Left renal pelvis (tissue), 4 donors: ENCODE results near the gene ZIK1. TPM values are rescaled to one million over a fixed set of nuclear protein-coding genes. Genes with fewer than 3 reads are reported as not detected.

Experiments used
- DNase-seq, 4 donors: peaks; one replicate each; pipeline ENCODE4 v3.0.0-alpha.2; 2013; ENCODE audit warnings: low read depth in 4 of 4, low spot score in 3 of 4
- polyA plus RNA-seq, 4 donors: library from polyadenylated mRNA; unstranded; fragments of 120-200 nt; gene quantifications; one replicate each; pipeline ENCODE4 v1.2.1, GENCODE V29; 2013; ENCODE audit not compliant: insufficient read length in 4 of 4

Gene ZIK1
- 10 to 100 TPM; 12.9 to 21.4 (median 17.3) TPM for polyA plus RNA-seq

- DNase-seq: peak; percentile 89 to 96 (median 91)
These were observed at the start of gene ZIK1 for GRCh38 chr19:57583521-57584416. TSS of gene ZIK1 (plus strand) at chr19:57584145. CDS start at chr19:57584357, 212 bp downstream.

DNA sequence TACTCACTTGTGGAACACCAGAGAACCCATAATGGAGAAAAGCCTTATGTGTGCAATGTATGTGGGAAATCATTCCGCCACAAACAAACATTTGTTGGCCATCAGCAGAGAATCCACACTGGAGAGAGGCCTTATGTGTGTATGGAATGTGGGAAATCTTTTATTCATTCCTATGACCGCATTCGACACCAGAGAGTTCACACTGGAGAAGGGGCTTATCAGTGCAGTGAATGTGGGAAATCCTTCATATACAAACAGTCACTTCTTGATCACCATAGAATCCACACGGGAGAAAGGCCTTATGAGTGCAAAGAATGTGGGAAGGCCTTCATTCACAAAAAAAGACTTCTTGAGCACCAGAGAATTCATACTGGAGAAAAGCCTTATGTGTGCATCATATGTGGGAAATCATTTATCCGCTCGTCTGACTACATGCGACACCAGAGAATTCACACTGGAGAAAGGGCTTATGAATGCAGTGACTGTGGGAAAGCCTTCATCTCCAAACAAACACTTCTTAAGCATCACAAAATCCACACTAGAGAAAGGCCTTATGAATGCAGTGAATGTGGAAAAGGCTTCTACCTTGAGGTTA, 45.9 kb upstream of the ZIK1 start:
- DNase-seq: no peak

DNA sequence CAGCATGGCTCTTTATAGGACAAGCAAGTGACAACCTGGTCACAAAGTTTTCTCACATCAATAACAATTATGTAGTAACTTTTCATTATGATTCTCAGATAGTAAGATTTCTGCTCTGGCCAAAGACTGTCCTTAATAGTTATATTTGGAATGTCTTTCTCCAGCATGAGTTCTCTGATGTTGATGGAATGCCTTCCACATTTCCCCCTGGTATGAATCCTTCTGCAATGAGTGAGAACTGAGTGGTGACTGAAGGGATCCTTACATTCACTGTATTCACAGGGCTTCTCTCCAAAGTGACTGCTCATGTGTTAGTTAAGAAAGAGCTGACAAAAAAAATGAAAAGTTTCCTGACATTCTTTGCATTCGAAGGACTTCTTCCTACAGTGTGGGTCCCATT, 37.4 kb upstream of the ZIK1 start:
- no peak for DNase-seq

GRCh38 chr19:57552432-57552831, 31.5 kb upstream of the ZIK1 start:
- DNase-seq: no peak

GRCh38 chr19:57557659-57558058, 26.3 kb upstream of the ZIK1 start:
- no peak for DNase-seq

- no peak for DNase-seq
These were observed 25.4 kb upstream of the ZIK1 start for GRCh38 chr19:57558525-57558924.

DNA sequence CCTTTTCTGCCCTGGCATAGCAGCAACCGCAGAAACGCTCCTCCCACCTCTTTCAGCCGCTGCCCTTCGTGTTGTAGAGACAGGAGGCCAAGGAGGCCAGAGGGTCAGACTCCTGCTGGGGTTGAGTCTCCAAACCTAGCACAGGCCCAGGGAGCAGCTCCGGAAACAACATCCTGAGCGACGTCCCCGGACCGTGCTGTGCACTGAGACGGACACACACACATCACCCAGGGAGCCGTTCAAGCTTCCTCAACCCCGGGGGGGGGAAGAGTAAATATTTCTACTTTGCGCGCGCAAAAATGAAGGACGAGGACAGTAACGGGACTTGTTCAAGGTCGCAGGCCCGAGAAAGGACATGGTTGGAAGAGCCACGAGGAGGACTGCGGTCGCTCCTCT, 24.9 kb upstream of the ZIK1 start:
- no peak for DNase-seq

- peak; percentile 68 to 81 (median 79) for DNase-seq
These were observed 24.4 kb upstream of the ZIK1 start, which contains the start of gene ZNF550 for GRCh38 chr19:57559404-57560025. TSS of gene ZNF550 (minus strand) at chr19:57559863. CDS start at chr19:57559682, 181 bp downstream.

GRCh38 chr19:57560049-57560491, 23.9 kb upstream of the ZIK1 start:
- DNase-seq: no peak

- DNase-seq: no peak
These were observed 20.4 kb upstream of the ZIK1 start for GRCh38 chr19:57563547-57563946.

GRCh38 chr19:57566396-57567265, 17.3 kb upstream of the ZIK1 start:
- no peak for DNase-seq

DNA sequence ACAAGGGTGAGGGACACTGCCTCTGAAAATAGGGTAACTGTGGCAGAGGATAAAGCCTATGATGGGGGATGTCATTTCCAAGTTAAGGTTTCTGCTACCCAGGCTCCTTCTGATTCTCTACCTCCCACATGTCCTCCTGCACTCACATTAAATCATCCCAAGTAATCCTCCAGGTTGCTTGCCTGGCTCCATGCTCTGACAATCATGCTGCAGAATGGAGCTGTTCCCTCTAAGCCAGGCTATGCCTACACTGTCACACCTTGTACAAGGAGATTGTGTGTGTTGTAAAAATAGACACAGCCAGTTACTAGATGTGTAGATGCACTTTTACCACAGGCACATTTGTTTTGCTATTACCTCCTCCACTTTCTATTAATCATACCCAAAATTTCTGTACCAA, 13.2 kb upstream of the ZIK1 start:
- DNase-seq: no peak

GRCh38 chr19:57572415-57572947, 11.5 kb upstream of the ZIK1 start:
- no peak for DNase-seq

- no peak for DNase-seq
These were observed 7.3 kb upstream of the ZIK1 start for GRCh38 chr19:57576661-57577060.

- peak; percentile 96 to 99 (median 98) for DNase-seq
These were observed 5.3 kb upstream of the ZIK1 start, which contains the start of gene ZNF416 for GRCh38 chr19:57578487-57579205. TSS of gene ZNF416 (minus strand) at chr19:57578911. CDS start at chr19:57578704, 207 bp downstream.

DNA sequence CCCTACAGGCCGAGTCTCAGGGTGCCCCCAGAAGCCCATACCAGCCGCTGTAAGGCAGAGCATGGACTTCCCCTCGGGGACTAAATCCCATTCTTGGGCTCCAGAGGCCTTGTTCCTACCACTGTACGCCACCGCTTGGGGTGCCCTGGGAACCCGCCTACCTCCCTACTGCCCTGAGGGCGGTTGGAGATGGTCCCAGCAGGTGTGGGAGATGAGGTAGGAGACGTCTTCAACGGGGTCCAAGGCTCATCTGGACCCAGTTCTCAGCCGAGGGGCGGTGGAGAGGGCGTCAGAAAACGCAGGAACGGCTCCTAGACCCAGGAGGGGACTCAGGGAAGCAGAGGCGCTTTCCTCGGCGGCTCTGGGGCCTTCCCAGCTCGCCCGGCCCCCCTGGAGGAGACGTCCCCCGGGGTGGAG, 833 bp upstream of the ZIK1 start:
- DNase-seq: no peak

DNA sequence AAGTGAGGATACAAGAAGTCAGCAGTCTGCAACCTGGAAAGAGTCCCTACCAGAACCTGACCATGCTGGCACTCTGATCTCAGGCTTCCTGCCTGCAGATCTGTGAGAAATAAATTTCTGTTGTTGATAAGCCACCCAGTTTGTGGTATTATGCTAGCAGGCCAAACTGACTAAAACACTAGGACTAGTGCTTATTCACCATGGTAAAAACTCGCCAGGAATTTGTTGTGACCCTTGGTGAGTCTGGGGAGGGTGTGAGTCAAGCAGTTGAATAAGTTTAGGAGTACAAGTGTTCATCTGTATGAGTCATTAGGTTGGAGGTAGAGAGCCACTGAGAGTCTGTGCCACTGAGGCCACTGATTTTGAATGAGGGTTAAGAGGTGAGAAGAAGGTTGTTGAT, 3.6 kb downstream of the ZIK1 start:
- no peak for DNase-seq

DNA sequence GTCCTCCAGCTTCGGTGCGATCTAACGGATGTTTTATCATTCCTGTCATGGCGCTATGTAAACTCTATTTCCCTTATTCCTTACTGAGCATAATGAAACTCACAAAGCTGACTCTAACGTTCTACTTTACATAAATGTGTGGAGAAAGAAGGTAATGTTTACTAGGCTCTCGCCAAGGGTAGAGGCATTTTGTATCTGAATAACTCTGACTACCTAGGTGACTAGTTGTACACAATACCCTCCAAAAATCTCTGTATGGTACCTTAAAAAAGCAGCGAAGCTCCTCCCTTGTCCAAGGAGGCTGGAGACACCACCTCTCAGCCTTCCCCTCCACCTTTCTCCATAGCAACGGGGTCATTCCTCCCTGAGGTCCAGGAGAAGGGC, 15.4 kb downstream of the ZIK1 start:
- no peak for DNase-seq

DNA sequence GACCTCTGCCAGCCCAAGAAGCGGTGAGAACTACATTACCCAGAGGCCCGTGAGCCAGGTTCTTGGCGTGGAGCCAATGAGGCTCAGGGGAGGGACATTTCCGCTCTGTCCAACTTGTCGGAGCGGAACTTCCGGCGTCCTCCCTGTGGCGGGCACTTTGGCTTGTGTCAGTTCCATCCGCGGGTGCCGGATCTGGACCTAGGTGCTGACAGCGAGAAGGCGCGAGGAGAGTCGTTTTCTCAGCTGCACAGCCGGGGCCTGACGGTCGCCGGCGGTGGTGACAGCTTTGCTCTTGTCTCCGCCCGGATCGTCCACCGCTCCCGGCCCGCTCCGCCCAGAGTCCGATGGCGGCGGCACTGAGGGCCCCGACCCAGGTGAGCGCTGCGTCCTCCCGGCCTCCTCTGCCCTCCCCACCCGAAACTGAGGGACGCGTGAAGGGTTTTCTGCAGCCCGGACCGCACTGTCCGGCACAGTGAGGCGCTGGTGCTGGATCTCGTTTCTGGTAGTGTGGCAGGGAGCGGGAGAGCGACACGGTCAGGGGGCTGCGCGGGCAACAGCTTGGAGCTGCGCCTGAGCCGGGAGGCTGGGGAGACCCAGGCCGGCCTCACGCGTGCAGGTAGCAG, 15.9 kb downstream of the ZIK1 start, which contains the start of gene ZNF530:
Gene ZNF530 (plus strand): TSS at position 125 of the 623 bp plus-strand sequence. CDS start 4,461 bp downstream, outside the sequence.
- DNase-seq: peak; percentile 83 to 94 (median 86)
